Activated CD4-positive, alpha-beta memory T cell treated with anti-CD3 and anti-CD28 coated beads for 36 hours (primary cell): ENCODE measurements around the gene DLGAP1. TPM values are rescaled to one million over a fixed set of nuclear protein-coding genes. Genes with fewer than 3 reads are reported as not detected.

Experiments
- CTCF ChIA-PET: fragments of 350-600 bp; sonication (Branson Sonifier 250); formaldehyde crosslinking; loops from one replicate; lab custom pipeline; 2021; ENCODE audit warnings: antibody characterized with exemption, inconsistent platforms; lab: Charles Lee
- POLR2A ChIA-PET: fragments of 350-600 bp; sonication (Branson Sonifier 250); formaldehyde crosslinking; loops from one replicate; lab custom pipeline; 2021; ENCODE audit warnings: antibody characterized with exemption; lab: Charles Lee
- DNase-seq: peaks from one replicate; pipeline ENCODE4 v3.0.0-alpha.2; 2020
- H3K27ac Mint-ChIP-seq: one replicate; pipeline ENCODE4 v1.8.0; 2021; ENCODE audit warnings: mixed read lengths
- H3K27me3 Mint-ChIP-seq: one replicate; pipeline ENCODE4 v1.8.0; 2021; ENCODE audit warnings: mixed read lengths
- H3K36me3 Mint-ChIP-seq: one replicate; pipeline ENCODE4 v1.8.0; 2021; ENCODE audit warnings: mixed read lengths
- H3K4me1 Mint-ChIP-seq: one replicate; pipeline ENCODE4 v1.8.0; 2021; ENCODE audit warnings: low read depth, mixed read lengths
- H3K4me3 Mint-ChIP-seq: one replicate; pipeline ENCODE4 v1.8.0; 2021; ENCODE audit warnings: mild to moderate bottlenecking, mixed read lengths
- H3K9me3 Mint-ChIP-seq: one replicate; pipeline ENCODE4 v1.8.0; 2021; ENCODE audit warnings: mixed read lengths
- intact Hi-C: fragments of 100-400 bp; cut with micrococcal nuclease; formaldehyde crosslinking; loops from one replicate; pipeline ENCODE4 v1.15.1; 2023
- total RNA-seq, 2 experiments: library from RNA; stranded (reverse); gene quantifications; one replicate each; pipeline ENCODE4 v1.2.3, GENCODE V29; 2021

DLGAP1 gene
- total RNA-seq, 2 experiments from 2014 or later: 0.45 to 1.0 TPM

- no peak overlapping the region for H3K27ac Mint-ChIP-seq
- no peak overlapping the region for H3K4me3 Mint-ChIP-seq
- intact Hi-C loops: no loop called here
- POLR2A ChIA-PET: no interaction called here
- no peaks in the 10 kb centered on the region for H3K36me3 Mint-ChIP-seq
- DNase-seq: no peak
- no peaks in the 10 kb centered on the region for H3K9me3 Mint-ChIP-seq
- H3K27me3 Mint-ChIP-seq: peaks cover 11% of the 10 kb centered on the region
- H3K4me1 Mint-ChIP-seq: no peaks in the 10 kb centered on the region
- CTCF ChIA-PET: no interaction called here
These were observed 639.1 kb downstream of the DLGAP1 start for GRCh38 chr18:3815991-3816390.

GRCh38 chr18:3814816-3815215, 640.3 kb downstream of the DLGAP1 start:
- no peak overlapping the region for H3K4me3 Mint-ChIP-seq
- no peaks in the 10 kb centered on the region for H3K9me3 Mint-ChIP-seq
- H3K4me1 Mint-ChIP-seq: no peaks in the 10 kb centered on the region
- ChIA-PET POLR2A (no interaction called here), CTCF (no interaction called here)
- no peak overlapping the region for H3K27ac Mint-ChIP-seq
- no peaks in the 10 kb centered on the region for H3K36me3 Mint-ChIP-seq
- intact Hi-C loops: no loop called here
- H3K27me3 Mint-ChIP-seq: peaks cover 7% of the 10 kb centered on the region
- DNase-seq: no peak

- no peak for DNase-seq
- no peaks in the 10 kb centered on the region for H3K36me3 Mint-ChIP-seq
- ChIA-PET CTCF (no interaction called here), POLR2A (no interaction called here)
- intact Hi-C loops: no loop called here
- H3K4me3 Mint-ChIP-seq: no peak overlapping the region
- H3K27me3 Mint-ChIP-seq: peaks cover under 1% of the 10 kb centered on the region
- H3K9me3 Mint-ChIP-seq: no peaks in the 10 kb centered on the region
- no peak overlapping the region for H3K27ac Mint-ChIP-seq
- H3K4me1 Mint-ChIP-seq: no peaks in the 10 kb centered on the region
These were observed 644.8 kb downstream of the DLGAP1 start for GRCh38 chr18:3810296-3810695.

- no peaks in the 10 kb centered on the region for H3K36me3 Mint-ChIP-seq
- no peak for DNase-seq
- H3K27ac Mint-ChIP-seq: no peak overlapping the region
- ChIA-PET CTCF (no interaction called here), POLR2A (no interaction called here)
- no peak overlapping the region for H3K4me3 Mint-ChIP-seq
- no peaks in the 10 kb centered on the region for H3K9me3 Mint-ChIP-seq
- intact Hi-C loops: no loop called here
- no peaks in the 10 kb centered on the region for H3K27me3 Mint-ChIP-seq
- H3K4me1 Mint-ChIP-seq: no peaks in the 10 kb centered on the region
These were observed 645.9 kb downstream of the DLGAP1 start for GRCh38 chr18:3808985-3809780.

GRCh38 chr18:3806656-3807055, 648.5 kb downstream of the DLGAP1 start:
- DNase-seq: no peak
- POLR2A ChIA-PET: no interaction called here
- no peaks in the 10 kb centered on the region for H3K27me3 Mint-ChIP-seq
- H3K36me3 Mint-ChIP-seq: no peaks in the 10 kb centered on the region
- H3K4me1 Mint-ChIP-seq: no peaks in the 10 kb centered on the region
- H3K4me3 Mint-ChIP-seq: no peak overlapping the region
- intact Hi-C loops: no loop called here
- no peaks in the 10 kb centered on the region for H3K9me3 Mint-ChIP-seq
- CTCF ChIA-PET: no interaction called here
- no peak overlapping the region for H3K27ac Mint-ChIP-seq

- Mint-ChIP-seq H3K27ac (no peak overlapping the region), H3K9me3 (no peaks in the 10 kb centered on the region), H3K4me3 (no peak overlapping the region), H3K27me3 (peaks cover 1% of the 10 kb centered on the region), H3K4me1 (no peaks in the 10 kb centered on the region), H3K36me3 (no peaks in the 10 kb centered on the region)
- intact Hi-C loops: no loop called here
- CTCF ChIA-PET: interaction anchor here (1.9 kb wide), 1 partner anchor 33 kb away, joined by 9 read pairs; no protein-coding TSS in a partner anchor
- POLR2A ChIA-PET: no interaction called here
- no peak for DNase-seq
These were observed 650.8 kb downstream of the DLGAP1 start for GRCh38 chr18:3804336-3804735.

GRCh38 chr18:3803350-3803749, 651.8 kb downstream of the DLGAP1 start:
- CTCF ChIA-PET: interaction anchor here (1.3 to 1.9 kb wide), 2 partner anchors 9 to 32 kb away, joined by 4 to 9 read pairs; no protein-coding TSS in a partner anchor
- intact Hi-C loops: no loop called here
- POLR2A ChIA-PET: no interaction called here
- Mint-ChIP-seq H3K27ac (no peak overlapping the region), H3K36me3 (no peaks in the 10 kb centered on the region), H3K4me3 (no peak overlapping the region), H3K9me3 (no peaks in the 10 kb centered on the region), H3K4me1 (no peaks in the 10 kb centered on the region), H3K27me3 (peaks cover 1% of the 10 kb centered on the region)
- DNase-seq: no peak

- H3K4me3 Mint-ChIP-seq: no peak overlapping the region
- H3K36me3 Mint-ChIP-seq: no peaks in the 10 kb centered on the region
- intact Hi-C loops: no loop called here
These were observed 655.6 kb downstream of the DLGAP1 start for GRCh38 chr18:3799515-3799914.

GRCh38 chr18:3798032-3798431, 657.1 kb downstream of the DLGAP1 start:
- intact Hi-C loops: no loop called here
- Mint-ChIP-seq H3K4me1 (no peaks in the 10 kb centered on the region), H3K36me3 (no peaks in the 10 kb centered on the region), H3K4me3 (no peak overlapping the region), H3K27ac (no peak overlapping the region), H3K9me3 (no peaks in the 10 kb centered on the region), H3K27me3 (peaks cover 6% of the 10 kb centered on the region)
- POLR2A ChIA-PET: no interaction called here
- CTCF ChIA-PET: no interaction called here
- no peak for DNase-seq

More at GRCh38 chr18:3799515-3799914, 655.6 kb downstream of the DLGAP1 start:
- ChIA-PET POLR2A (no interaction called here), CTCF (interaction anchor here (1.2 kb wide), 1 partner anchor 28 kb away, joined by 4 read pairs; no protein-coding TSS in a partner anchor)
- no peak for DNase-seq
- no peaks in the 10 kb centered on the region for H3K4me1 Mint-ChIP-seq
- no peak overlapping the region for H3K27ac Mint-ChIP-seq
- peaks cover 6% of the 10 kb centered on the region for H3K27me3 Mint-ChIP-seq
- H3K9me3 Mint-ChIP-seq: no peaks in the 10 kb centered on the region

GRCh38 chr18:3796434-3796833, 658.7 kb downstream of the DLGAP1 start:
- H3K9me3 Mint-ChIP-seq: no peaks in the 10 kb centered on the region
- intact Hi-C loops: no loop called here
- ChIA-PET POLR2A (no interaction called here), CTCF (no interaction called here)
- peaks cover 6% of the 10 kb centered on the region for H3K27me3 Mint-ChIP-seq
- no peak overlapping the region for H3K27ac Mint-ChIP-seq
- H3K36me3 Mint-ChIP-seq: no peaks in the 10 kb centered on the region
- H3K4me3 Mint-ChIP-seq: no peak overlapping the region
- H3K4me1 Mint-ChIP-seq: no peaks in the 10 kb centered on the region
- DNase-seq: no peak

- DNase-seq: no peak
- Mint-ChIP-seq H3K4me1 (no peaks in the 10 kb centered on the region), H3K27me3 (peaks cover 4% of the 10 kb centered on the region), H3K36me3 (no peaks in the 10 kb centered on the region), H3K9me3 (no peaks in the 10 kb centered on the region), H3K27ac (no peak overlapping the region), H3K4me3 (no peak overlapping the region)
- ChIA-PET POLR2A (no interaction called here), CTCF (interaction anchor here (1.5 to 2.9 kb wide), 2 partner anchors 8 to 23 kb away, joined by 4 to 9 read pairs; no protein-coding TSS in a partner anchor)
- intact Hi-C loops: no loop called here
These were observed 660.4 kb downstream of the DLGAP1 start for GRCh38 chr18:3794537-3795348.

GRCh38 chr18:3793545-3793944, 661.6 kb downstream of the DLGAP1 start:
- no peaks in the 10 kb centered on the region for H3K36me3 Mint-ChIP-seq
- no peak overlapping the region for H3K4me3 Mint-ChIP-seq
- H3K27me3 Mint-ChIP-seq: peaks cover 8% of the 10 kb centered on the region
- H3K27ac Mint-ChIP-seq: no peak overlapping the region
- no peak for DNase-seq
- ChIA-PET POLR2A (no interaction called here), CTCF (interaction anchor here (1.5 to 2.9 kb wide), 2 partner anchors 10 to 22 kb away, joined by 4 to 9 read pairs; no protein-coding TSS in a partner anchor)
- no peaks in the 10 kb centered on the region for H3K4me1 Mint-ChIP-seq
- intact Hi-C loops: no loop called here
- no peaks in the 10 kb centered on the region for H3K9me3 Mint-ChIP-seq
